Smooth muscle cell (in vitro differentiated cells): ENCODE results near the gene ASTL. TPM values are rescaled to one million over a fixed set of nuclear protein-coding genes. Genes with fewer than 3 reads are reported as not detected.

Experiments used
- DNase-seq: peaks from one replicate; lab custom pipeline; 2025; ENCODE audit not compliant: unreplicated experiment; lab: John Stamatoyannopoulos, UW
- H2AFZ ChIP-seq: fragments of 200-600 bp; sonication (generic); 2 replicates; pipeline ENCODE4 v1.6.0; 2016; ENCODE audit warnings: antibody characterized with exemption, low read depth, mild to moderate bottlenecking
- H3F3A ChIP-seq: fragments of 200-600 bp; sonication (generic); 2 replicates; pipeline ENCODE4 v1.6.0; 2017; ENCODE audit warnings: antibody characterized with exemption, low read depth
- H3K27ac ChIP-seq: fragments of 200-600 bp; sonication (generic); 2 replicates; pipeline ENCODE4 v1.5.1; 2016; ENCODE audit warnings: low read depth, mild to moderate bottlenecking
- H3K27me3 ChIP-seq: fragments of 200-600 bp; sonication (generic); 2 replicates; pipeline ENCODE4 v1.6.1; 2016; ENCODE audit warnings: low read depth, mild to moderate bottlenecking
- H3K36me3 ChIP-seq: fragments of 200-600 bp; sonication (generic); 2 replicates; pipeline ENCODE4 v1.5.1; 2016; ENCODE audit warnings: low read depth
- H3K4me1 ChIP-seq: fragments of 200-600 bp; sonication (generic); 2 replicates; pipeline ENCODE4 v1.5.1; 2016; ENCODE audit warnings: low read depth
- H3K4me2 ChIP-seq: fragments of 200-600 bp; sonication (generic); 2 replicates; pipeline ENCODE4 v1.6.0; 2016; ENCODE audit warnings: mild to moderate bottlenecking
- H3K4me3 ChIP-seq: fragments of 200-600 bp; sonication (generic); 2 replicates; pipeline ENCODE4 v1.5.1; 2016; ENCODE audit warnings: mild to moderate bottlenecking
- H3K79me2 ChIP-seq: fragments of 200-600 bp; sonication (generic); 2 replicates; pipeline ENCODE4 v1.6.0; 2016; ENCODE audit warnings: low read depth, mild to moderate bottlenecking
- H3K9ac ChIP-seq: fragments of 200-600 bp; sonication (generic); 2 replicates; pipeline ENCODE4 v1.6.0; 2016; ENCODE audit warnings: low read depth
- H3K9me3 ChIP-seq: fragments of 200-600 bp; sonication (generic); replicated peaks from 2 replicates; pipeline ENCODE4 v1.5.1; 2016; ENCODE audit warnings: low read depth
- H4K20me1 ChIP-seq: fragments of 200-600 bp; sonication (generic); 2 replicates; pipeline ENCODE4 v1.6.0; 2016; ENCODE audit warnings: low read depth
- WGBS: methylation state at CpG from one replicate; pipeline ENCODE4 v1.1.7; 2016; ENCODE audit warnings: low lambda C conversion rate; 5-methylcytosine and 5-hydroxymethylcytosine counted together
- polyA plus RNA-seq: library from polyadenylated mRNA; unstranded; fragments of >200 nt; fragmentation: Nextera tagmentation; extraction: Ambion mirVana; gene quantifications from 2 replicates; pipeline ENCODE4 v1.2.1, GENCODE V29; 2016
- total RNA-seq: library from RNA; depleted of rRNA; stranded (reverse); fragments of >200 nt; gene quantifications from 2 replicates; pipeline ENCODE4 v1.2.3, GENCODE V29; 2014
- TF ChIP-seq, protein P1 (sequence below): fragments of 200-600 bp; sonication (generic); IDR thresholded peaks from 2 replicates; pipeline ENCODE4 v1.5.1; 2017; ENCODE audit warnings: borderline replicate concordance, mild to moderate bottlenecking, antibody characterized with exemption; ENCODE audit not compliant: insufficient read depth, poor library complexity, severe bottlenecking

Gene ASTL
- total and polyA plus RNA-seq, 2 experiments from 2014 or later: 0.40 TPM; not detected in 1

DNA sequence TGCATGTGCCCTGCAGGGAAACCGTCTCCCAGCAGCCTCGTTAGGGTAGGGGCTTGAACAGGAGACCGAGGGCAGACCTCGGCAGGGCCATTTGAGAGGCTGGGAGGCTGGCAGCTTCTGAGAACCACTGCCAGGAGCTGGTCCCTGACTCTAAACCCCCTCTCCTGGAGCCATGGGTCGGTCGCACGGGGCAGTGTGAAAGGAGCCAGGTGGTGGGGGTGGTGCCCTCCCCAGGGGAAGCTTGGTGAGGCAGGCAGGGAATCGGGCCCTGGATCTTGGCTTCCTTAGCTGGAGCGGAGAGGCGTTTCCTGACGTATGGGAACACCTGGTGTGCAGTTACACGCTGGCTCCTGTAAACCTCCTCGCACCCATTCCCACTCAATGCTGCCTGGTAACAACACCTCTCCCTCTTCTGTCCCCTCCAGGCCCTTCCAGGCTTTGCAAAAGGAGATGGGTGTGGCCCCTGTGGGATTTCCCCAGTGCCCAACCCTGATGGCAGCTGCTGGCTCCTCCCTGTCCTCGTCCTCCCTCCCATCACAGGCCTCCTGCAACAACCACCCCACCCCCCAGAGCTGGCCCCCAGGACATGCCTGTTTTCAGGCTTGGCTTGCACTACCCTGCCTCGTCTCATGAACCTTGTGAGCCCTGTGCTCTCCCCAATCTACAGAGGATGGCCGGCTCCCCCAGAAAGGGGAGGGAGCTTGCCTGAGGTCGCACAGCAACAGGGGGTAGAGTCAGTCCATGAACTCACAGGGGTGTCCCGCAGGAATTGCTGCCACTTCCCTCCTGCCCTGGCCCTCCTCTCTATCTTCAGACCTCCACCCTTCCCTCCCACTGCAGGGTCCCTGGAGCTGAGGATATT lies 46.4 kb downstream of the ASTL start:
- Histone ChIP-seq H3K4me2 (no peak overlapping the region), H3K79me2 (no peaks in the 10 kb centered on the region), H3K4me1 (no peaks in the 10 kb centered on the region), H3K36me3 (no peaks in the 10 kb centered on the region), H3K27ac (no peak overlapping the region), H3K9me3 (no peaks in the 10 kb centered on the region), H3F3A (no peaks in the 10 kb centered on the region), H3K27me3 (no peaks in the 10 kb centered on the region), H2AFZ (no peak overlapping the region), H3K9ac (no peak overlapping the region), H3K4me3 (no peak overlapping the region), H4K20me1 (no peaks in the 10 kb centered on the region)
- 71% methylated on average over 16 of the region's 18 CpGs for WGBS
- TF ChIP-seq, protein P1, sequence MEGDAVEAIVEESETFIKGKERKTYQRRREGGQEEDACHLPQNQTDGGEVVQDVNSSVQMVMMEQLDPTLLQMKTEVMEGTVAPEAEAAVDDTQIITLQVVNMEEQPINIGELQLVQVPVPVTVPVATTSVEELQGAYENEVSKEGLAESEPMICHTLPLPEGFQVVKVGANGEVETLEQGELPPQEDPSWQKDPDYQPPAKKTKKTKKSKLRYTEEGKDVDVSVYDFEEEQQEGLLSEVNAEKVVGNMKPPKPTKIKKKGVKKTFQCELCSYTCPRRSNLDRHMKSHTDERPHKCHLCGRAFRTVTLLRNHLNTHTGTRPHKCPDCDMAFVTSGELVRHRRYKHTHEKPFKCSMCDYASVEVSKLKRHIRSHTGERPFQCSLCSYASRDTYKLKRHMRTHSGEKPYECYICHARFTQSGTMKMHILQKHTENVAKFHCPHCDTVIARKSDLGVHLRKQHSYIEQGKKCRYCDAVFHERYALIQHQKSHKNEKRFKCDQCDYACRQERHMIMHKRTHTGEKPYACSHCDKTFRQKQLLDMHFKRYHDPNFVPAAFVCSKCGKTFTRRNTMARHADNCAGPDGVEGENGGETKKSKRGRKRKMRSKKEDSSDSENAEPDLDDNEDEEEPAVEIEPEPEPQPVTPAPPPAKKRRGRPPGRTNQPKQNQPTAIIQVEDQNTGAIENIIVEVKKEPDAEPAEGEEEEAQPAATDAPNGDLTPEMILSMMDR: no peak
- no peak for DNase-seq

- Histone ChIP-seq H3K4me2 (no peak overlapping the region), H3K9me3 (no peaks in the 10 kb centered on the region), H3K9ac (no peak overlapping the region), H3K27ac (no peak overlapping the region), H3F3A (no peaks in the 10 kb centered on the region), H3K4me1 (no peaks in the 10 kb centered on the region), H4K20me1 (no peaks in the 10 kb centered on the region), H3K4me3 (no peak overlapping the region), H3K36me3 (no peaks in the 10 kb centered on the region), H3K27me3 (no peaks in the 10 kb centered on the region), H3K79me2 (no peaks in the 10 kb centered on the region), H2AFZ (no peak overlapping the region)
- DNase-seq: no peak
- TF ChIP-seq, protein P1: no peak
- 86% methylated on average over 14 of the region's 14 CpGs for WGBS
Observed at GRCh38 chr2:96091141-96091710, 47.1 kb downstream of the ASTL start.

DNA sequence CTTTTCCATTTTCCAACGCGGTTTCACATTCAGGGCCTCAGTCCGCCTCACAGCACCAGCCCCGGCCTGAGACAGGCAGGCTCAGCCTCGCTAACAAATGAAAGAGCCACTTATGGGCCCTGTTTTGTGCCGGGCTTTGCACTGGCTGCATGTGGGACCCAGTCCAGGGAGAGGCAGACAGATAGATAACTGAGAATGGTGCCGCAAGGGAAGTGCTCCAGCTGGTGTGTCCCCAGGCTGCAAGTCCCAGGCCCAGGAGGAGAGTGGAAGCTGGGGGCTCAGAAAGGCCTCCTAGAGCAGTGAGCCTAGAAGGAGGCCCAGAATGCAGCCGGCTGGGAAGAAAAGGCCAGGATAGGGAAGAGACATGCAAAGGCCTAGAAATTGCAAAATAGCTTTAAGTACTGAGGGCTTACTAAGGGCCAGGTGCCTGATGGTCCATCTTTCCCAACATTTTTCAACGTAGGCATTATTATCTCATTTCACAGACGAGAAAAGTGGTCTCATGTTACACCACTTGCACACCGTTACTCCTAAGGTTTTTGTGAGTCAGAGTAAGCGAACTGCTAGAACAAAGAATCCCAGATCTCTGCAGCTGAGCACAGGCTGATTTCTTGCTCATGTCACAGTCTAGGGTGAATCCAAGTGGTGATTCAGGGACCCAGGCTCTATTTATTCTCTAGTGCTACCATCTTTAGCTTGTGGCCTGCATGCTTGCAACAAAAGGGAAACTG lies 47.9 kb downstream of the ASTL start:
- Histone ChIP-seq H3K9me3 (no peaks in the 10 kb centered on the region), H3F3A (no peaks in the 10 kb centered on the region), H3K27ac (no peak overlapping the region), H4K20me1 (no peaks in the 10 kb centered on the region), H3K79me2 (no peaks in the 10 kb centered on the region), H3K9ac (no peak overlapping the region), H3K4me2 (no peak overlapping the region), H3K4me3 (no peak overlapping the region), H3K27me3 (no peaks in the 10 kb centered on the region), H3K36me3 (no peaks in the 10 kb centered on the region), H3K4me1 (no peaks in the 10 kb centered on the region), H2AFZ (no peak overlapping the region)
- 84% methylated on average over 12 of the region's 12 CpGs for WGBS
- no peak for DNase-seq
- TF ChIP-seq, protein P1: no peak
